WTC11 (cell line): ENCODE results near the gene TELO2. TPM values are rescaled to one million over a fixed set of nuclear protein-coding genes. Genes with fewer than 3 reads are reported as not detected.
A peak's percentile ranks its signal among the peaks of the same experiment; 100 is the strongest.

Experiments used
- ATAC-seq: fragments of 200-7000 bp; cut with Tn5 transposase; 2 replicates; pipeline ENCODE4 v1.10.0; 2021; ENCODE audit warnings: mild to moderate bottlenecking, moderate library complexity
- CTCF ChIA-PET: fragments of 300-600 bp; sonication (Branson Sonifier 250); formaldehyde crosslinking; loops from one replicate; lab custom pipeline; 2021; ENCODE audit warnings: antibody characterized with exemption; lab: Charles Lee
- POLR2A ChIA-PET: fragments of 350-600 bp; sonication (Branson Sonifier 250); formaldehyde crosslinking; loops from one replicate; lab custom pipeline; 2021; ENCODE audit warnings: antibody characterized with exemption; lab: Charles Lee
- DNase-seq: peaks from one replicate; pipeline ENCODE4 v3.0.0; 2021; ENCODE audit warnings: low spot score
- H3K27ac Mint-ChIP-seq: 2 replicates; pipeline ENCODE4 v1.8.0; 2021; ENCODE audit warnings: mixed read lengths
- H3K27me3 Mint-ChIP-seq: 2 replicates; pipeline ENCODE4 v1.8.0; 2021; ENCODE audit warnings: low read depth, mild to moderate bottlenecking, moderate library complexity, mixed read lengths
- H3K36me3 Mint-ChIP-seq: 2 replicates; pipeline ENCODE4 v1.8.0; 2021; ENCODE audit warnings: mixed read lengths
- H3K4me1 Mint-ChIP-seq: 2 replicates; pipeline ENCODE4 v1.8.0; 2022; ENCODE audit warnings: mixed read lengths
- H3K4me3 Mint-ChIP-seq: 2 replicates; pipeline ENCODE4 v1.8.0; 2021; ENCODE audit warnings: mild to moderate bottlenecking, moderate library complexity, mixed read lengths
- H3K9me3 Mint-ChIP-seq: 2 replicates; pipeline ENCODE4 v1.8.0; 2021; ENCODE audit warnings: mixed read lengths
- ARID4B ChIP-seq: sonication (generic); formaldehyde crosslinking; IDR thresholded peaks from 2 replicates; pipeline ENCODE4 v1.8.0; 2023; ENCODE audit warnings: missing genetic modification reagents, mild to moderate bottlenecking, borderline replicate concordance
- ATF2 ChIP-seq: sonication (generic); formaldehyde crosslinking; IDR thresholded peaks from 2 replicates; pipeline ENCODE4 v1.8.1; 2022; ENCODE audit warnings: low read depth, missing genetic modification reagents, borderline replicate concordance
- ATF6 ChIP-seq: sonication (generic); formaldehyde crosslinking; IDR thresholded peaks from 2 replicates; pipeline ENCODE4 v1.8.1; 2023; ENCODE audit warnings: mild to moderate bottlenecking, missing genetic modification reagents
- CREM ChIP-seq: sonication (generic); formaldehyde crosslinking; IDR thresholded peaks from 2 replicates; pipeline ENCODE4 v1.8.1; 2022; ENCODE audit warnings: mild to moderate bottlenecking, missing genetic modification reagents, moderate library complexity
- E2F4 ChIP-seq: sonication (generic); formaldehyde crosslinking; IDR thresholded peaks from 2 replicates; pipeline ENCODE4 v1.8.1; 2022; ENCODE audit warnings: low read depth, mild to moderate bottlenecking, moderate library complexity, missing genetic modification reagents, borderline replicate concordance
- E2F5 ChIP-seq: sonication (generic); formaldehyde crosslinking; IDR thresholded peaks from 2 replicates; pipeline ENCODE4 v1.8.1; 2022; ENCODE audit warnings: mild to moderate bottlenecking, moderate library complexity, missing genetic modification reagents
- EMX1 ChIP-seq: fragments of 250-450 bp; sonication (Bioruptor Pico); IDR thresholded peaks from 2 replicates; pipeline ENCODE4 v1.8.0; 2021; ENCODE audit warnings: mild to moderate bottlenecking
- ETV6 ChIP-seq: sonication (generic); formaldehyde crosslinking; IDR thresholded peaks from 2 replicates; pipeline ENCODE4 v1.8.1; 2022; ENCODE audit warnings: mild to moderate bottlenecking, missing genetic modification reagents
- HMGA2 ChIP-seq: fragments of 250-450 bp; sonication (Bioruptor Pico); IDR thresholded peaks from 2 replicates; pipeline ENCODE4 v1.4.0; 2021; ENCODE audit warnings: mild to moderate bottlenecking, moderate library complexity
- HMGXB4 ChIP-seq: sonication (generic); formaldehyde crosslinking; IDR thresholded peaks from 2 replicates; pipeline ENCODE4 v1.8.1; 2023; ENCODE audit warnings: mild to moderate bottlenecking, moderate library complexity, missing genetic modification reagents
- IRF2 ChIP-seq: sonication (generic); formaldehyde crosslinking; IDR thresholded peaks from 2 replicates; pipeline ENCODE4 v1.8.0; 2022; ENCODE audit warnings: low read depth, missing genetic modification reagents, borderline replicate concordance
- JAZF1 ChIP-seq: fragments of 250-450 bp; sonication (Bioruptor Pico); IDR thresholded peaks from 2 replicates; pipeline ENCODE4 v1.9.0; 2021; ENCODE audit warnings: moderate library complexity, mild to moderate bottlenecking, inconsistent platforms
- MAX ChIP-seq: sonication (generic); formaldehyde crosslinking; IDR thresholded peaks from 2 replicates; pipeline ENCODE4 v1.8.0; 2022; ENCODE audit warnings: mild to moderate bottlenecking, missing genetic modification reagents
- NFYB ChIP-seq: sonication (generic); formaldehyde crosslinking; conservative IDR thresholded peaks from 2 replicates; pipeline ENCODE4 v1.8.0; 2022; ENCODE audit warnings: low read depth, missing genetic modification reagents
- PRRX2 ChIP-seq: fragments of 250-450 bp; sonication (Bioruptor Pico); IDR thresholded peaks from 2 replicates; pipeline ENCODE4 v1.8.0; 2021; ENCODE audit warnings: mild to moderate bottlenecking
- SP1 ChIP-seq: sonication (generic); formaldehyde crosslinking; conservative IDR thresholded peaks from 2 replicates; pipeline ENCODE4 v1.8.1; 2022; ENCODE audit warnings: missing genetic modification reagents
- TCF7 ChIP-seq: sonication (generic); formaldehyde crosslinking; IDR thresholded peaks from 2 replicates; pipeline ENCODE4 v1.8.0; 2022; ENCODE audit warnings: mild to moderate bottlenecking, low read depth, missing genetic modification reagents, moderate library complexity
- TEAD4 ChIP-seq: sonication (generic); formaldehyde crosslinking; IDR thresholded peaks from 2 replicates; pipeline ENCODE4 v1.8.0; 2022; ENCODE audit warnings: mild to moderate bottlenecking, missing genetic modification reagents
- ZNF263 ChIP-seq: sonication (generic); formaldehyde crosslinking; IDR thresholded peaks from 2 replicates; pipeline ENCODE4 v1.8.1; 2022; ENCODE audit warnings: low read depth, mild to moderate bottlenecking, moderate library complexity, missing genetic modification reagents
- ZSCAN18 ChIP-seq: fragments of 250-450 bp; sonication (Bioruptor Pico); IDR thresholded peaks from 2 replicates; pipeline ENCODE4 v2.1.2; 2022; ENCODE audit warnings: mild to moderate bottlenecking, moderate library complexity
- total RNA-seq: library from RNA; stranded (reverse); gene quantifications from 3 replicates; pipeline ENCODE4 v1.2.3, GENCODE V29; 2021

Gene TELO2
- total RNA-seq, 1 experiment from 2014 or later = 86.7 TPM

- TF ChIP-seq ETV6 (CRISPR knock-in tag) = no peak
- no peak for TF ChIP-seq IRF2
- no peak for TF ChIP-seq HMGA2 (CRISPR knock-in tag)
- TF ChIP-seq TEAD4 (CRISPR knock-in tag) = no peak
- TF ChIP-seq E2F4 (CRISPR knock-in tag) = no peak
- no peak for TF ChIP-seq ATF6
- no peak for TF ChIP-seq EMX1
- no peak for TF ChIP-seq ARID4B
- no peak for TF ChIP-seq HMGXB4 (CRISPR knock-in tag)
- TF ChIP-seq TCF7 (CRISPR knock-in tag) = no peak
- no peak for TF ChIP-seq SP1 (CRISPR knock-in tag)
- no peak for TF ChIP-seq JAZF1 (CRISPR knock-in tag)
- TF ChIP-seq MAX = no peak
- no peak for TF ChIP-seq E2F5 (CRISPR knock-in tag)
- TF ChIP-seq NFYB (CRISPR knock-in tag) = no peak
- POLR2A ChIA-PET = no interaction called here
- DNase-seq (no peak), ATAC-seq (no peak)
- H3K36me3 Mint-ChIP-seq = peaks cover 6% of the 10 kb centered on the region
- H3K4me1 Mint-ChIP-seq = peaks cover 10% of the 10 kb centered on the region; the same call in 1 of the 2 replicates
- no peaks in the 10 kb centered on the region for H3K9me3 Mint-ChIP-seq
- H3K27me3 Mint-ChIP-seq = no peaks in the 10 kb centered on the region
- H3K27ac Mint-ChIP-seq = no peak overlapping the region
- CTCF ChIA-PET = no interaction called here
- H3K4me3 Mint-ChIP-seq = peak overlapping the region; percentile 92; the same call in 1 of the 2 replicates
Measured at GRCh38 chr16:1495211-1495888, 2.2 kb downstream of the TELO2 start.

- Mint-ChIP-seq H3K4me1 (peaks cover 10% of the 10 kb centered on the region; the same call in 1 of the 2 replicates), H3K27ac (no peak overlapping the region), H3K9me3 (no peaks in the 10 kb centered on the region), H3K4me3 (no peak overlapping the region), H3K27me3 (no peaks in the 10 kb centered on the region), H3K36me3 (peaks cover 6% of the 10 kb centered on the region)
- ATAC-seq (no peak), DNase-seq (no peak)
- ChIA-PET CTCF (interaction anchor here (0.6 kb wide), 1 partner anchor 9 kb away, joined by 6 read pairs; no protein-coding TSS in a partner anchor), POLR2A (no interaction called here)
- TF ChIP-seq HMGXB4 (CRISPR knock-in tag) (no peak), ATF2 (CRISPR knock-in tag) (no peak), PRRX2 (CRISPR knock-in tag) (no peak), CREM (CRISPR knock-in tag) (no peak), ZSCAN18 (CRISPR knock-in tag) (no peak), ZNF263 (CRISPR knock-in tag) (no peak)
Measured at GRCh38 chr16:1495889-1496262, 2.7 kb downstream of the TELO2 start.
